Measurements from ENCODE around the gene RNF212B. TPM values are rescaled to one million over a fixed set of nuclear protein-coding genes. Genes with fewer than 3 reads are reported as not detected.

RNF212B gene
- total RNA-seq, 3 donors from 2014 or later: not detected

- Mint-ChIP-seq H3K4me3 (no peak overlapping the region), H3K27me3 (ENCODE audit: low read depth) (peaks cover 34% of the 10 kb centered on the region), H3K9me3 (no peaks in the 10 kb centered on the region), H3K36me3 (ENCODE audit: insufficient read depth) (no peaks in the 10 kb centered on the region), H3K4me1 (ENCODE audit: low read depth) (no peaks in the 10 kb centered on the region)
- DNase-seq (no peak), ATAC-seq (no peak)
These were observed 72.8 kb downstream of the RNF212B start for GRCh38 chr14:23310546-23310945.

GRCh38 chr14:23316300-23316699, 78.6 kb downstream of the RNF212B start:
- Mint-ChIP-seq H3K4me3 (no peak overlapping the region), H3K9me3 (no peaks in the 10 kb centered on the region), H3K4me1 (ENCODE audit: low read depth) (peaks cover 14% of the 10 kb centered on the region), H3K27me3 (ENCODE audit: low read depth) (peaks cover 5% of the 10 kb centered on the region), H3K36me3 (ENCODE audit: insufficient read depth) (no peaks in the 10 kb centered on the region)
- DNase-seq (no peak), ATAC-seq (no peak)

GRCh38 chr14:23319746-23320583, 82.2 kb downstream of the RNF212B start:
- Mint-ChIP-seq H3K36me3 (ENCODE audit: insufficient read depth) (peaks cover 20% of the 10 kb centered on the region), H3K4me1 (ENCODE audit: low read depth) (peaks cover 29% of the 10 kb centered on the region), H3K9me3 (no peaks in the 10 kb centered on the region), H3K4me3 (peak overlapping the region; percentile 85), H3K27me3 (ENCODE audit: low read depth) (peaks cover 2% of the 10 kb centered on the region)
- ATAC-seq (no peak), DNase-seq (no peak)

- Mint-ChIP-seq H3K4me3 (peak within 1 kb of the TSS; percentile 95), H3K9me3 (no peaks in the 10 kb centered on the region), H3K27me3 (ENCODE audit: low read depth) (peaks cover 2% of the 10 kb centered on the region), H3K36me3 (ENCODE audit: insufficient read depth) (peaks cover 24% of the 10 kb centered on the region), H3K4me1 (ENCODE audit: low read depth) (peaks cover 29% of the 10 kb centered on the region)
- DNase-seq (peak; percentile 95), ATAC-seq (peak; percentile 87 to 90)
These were observed 83.1 kb downstream of the RNF212B start, which contains the start of gene PABPN1 for GRCh38 chr14:23320584-23321571. Gene PABPN1, plus strand, starts transcription at chr14:23321457. Its CDS starts 13 bp downstream, at chr14:23321470.

DNA sequence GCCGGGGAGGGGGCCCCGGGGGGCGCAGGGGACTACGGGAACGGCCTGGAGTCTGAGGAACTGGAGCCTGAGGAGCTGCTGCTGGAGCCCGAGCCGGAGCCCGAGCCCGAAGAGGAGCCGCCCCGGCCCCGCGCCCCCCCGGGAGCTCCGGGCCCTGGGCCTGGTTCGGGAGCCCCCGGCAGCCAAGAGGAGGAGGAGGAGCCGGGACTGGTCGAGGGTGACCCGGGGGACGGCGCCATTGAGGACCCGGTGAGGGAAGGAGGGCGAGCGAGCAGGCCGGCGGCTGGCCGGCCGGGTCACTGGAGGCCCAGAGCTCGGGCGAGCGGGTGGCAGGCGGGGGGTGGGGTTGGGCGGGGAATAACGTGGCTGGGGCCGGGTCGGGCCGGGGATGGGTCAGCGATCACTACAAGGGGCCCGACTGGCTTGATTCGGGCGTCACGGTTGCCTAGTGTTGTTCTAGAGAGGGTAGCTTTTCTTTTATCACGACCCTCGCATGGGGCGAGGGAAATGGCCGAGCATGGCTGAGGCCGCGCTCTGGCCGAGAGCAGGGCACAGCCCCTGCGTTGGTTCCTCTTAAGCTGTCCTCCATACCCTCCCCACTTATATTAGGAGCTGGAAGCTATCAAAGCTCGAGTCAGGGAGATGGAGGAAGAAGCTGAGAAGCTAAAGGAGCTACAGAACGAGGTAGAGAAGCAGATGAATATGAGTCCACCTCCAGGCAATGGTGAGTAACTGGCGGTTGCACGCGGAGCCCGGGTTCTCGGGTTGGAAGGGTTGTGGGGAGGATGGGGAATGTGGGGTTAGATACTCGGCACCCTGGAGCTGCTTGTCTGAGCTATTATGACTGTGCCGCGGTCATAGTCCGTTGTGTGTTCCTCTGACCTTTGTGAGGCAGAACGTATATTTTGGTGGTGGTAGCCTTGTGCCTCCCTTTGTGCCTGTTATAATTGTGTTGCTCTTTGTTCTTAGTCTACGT, 84.1 kb downstream of the RNF212B start:
- DNase-seq (peak; percentile 42), ATAC-seq (peak; percentile 18 to 19)
- peaks cover 29% of the 10 kb centered on the region for H3K4me1 Mint-ChIP-seq (ENCODE audit: low read depth)
- peak overlapping the region; percentile 95 for H3K4me3 Mint-ChIP-seq
- peaks cover 2% of the 10 kb centered on the region for H3K27me3 Mint-ChIP-seq (ENCODE audit: low read depth)
- no peaks in the 10 kb centered on the region for H3K9me3 Mint-ChIP-seq
- H3K36me3 Mint-ChIP-seq (ENCODE audit: insufficient read depth): peaks cover 27% of the 10 kb centered on the region

Other genes starting within 250 kb of the RNF212B start
- 1 to 10 TPM; 3.6 to 5.4 (median 5.1) TPM for gene C14orf93, start 227.8 kb upstream of the RNF212B start, total RNA-seq
- 100 to 1,000 TPM; 220 to 231 (median 227) TPM for gene PSMB5, start 203.0 kb upstream of the RNF212B start, total RNA-seq
- not detected for gene PSMB11, start 195.7 kb upstream of the RNF212B start, total RNA-seq
- gene CDH24, start 180.4 kb upstream of the RNF212B start, total RNA-seq: under 1 TPM; 0.51 to 0.87 (median 0.65) TPM
- gene ACIN1, start 142.8 kb upstream of the RNF212B start, total RNA-seq: 100 to 1,000 TPM; 195 to 200 (median 196) TPM
- 10 to 100 TPM; 34.6 to 39.9 (median 36.9) TPM for gene C14orf119, start 142.4 kb upstream of the RNF212B start, total RNA-seq
- gene CIROP, start 132.9 kb upstream of the RNF212B start, total RNA-seq: not detected
- gene CEBPE, start 118.7 kb upstream of the RNF212B start, total RNA-seq: not detected
- 1 to 10 TPM in 2 of 3 donors, under 1 TPM in 1; 0.81 to 1.5 (median 1.4) TPM for gene SLC7A8, start 54.3 kb upstream of the RNF212B start, total RNA-seq
- 1 to 10 TPM; 5.8 to 8.4 (median 8.1) TPM for gene HOMEZ, start 48.2 kb downstream of the RNF212B start, total RNA-seq
- gene PPP1R3E, start 64.9 kb downstream of the RNF212B start, total RNA-seq: 1 to 10 TPM; 7.3 to 7.9 (median 7.8) TPM
- under 1 TPM; 0.10 to 0.73 (median 0.40) TPM for gene BCL2L2, start 68.9 kb downstream of the RNF212B start, total RNA-seq
- gene PABPN1, start 83.5 kb downstream of the RNF212B start, total RNA-seq: 100 to 1,000 TPM; 319 to 339 (median 333) TPM
- gene SLC22A17, start 115.0 kb downstream of the RNF212B start, total RNA-seq: 1 to 10 TPM; 2.0 to 2.4 (median 2.3) TPM
- under 1 TPM in 2 of 3 donors, not detected in 1; 0.08 TPM for gene EFS, start 127.2 kb downstream of the RNF212B start, total RNA-seq
- not detected for gene IL25, start 134.9 kb downstream of the RNF212B start, total RNA-seq
- gene CMTM5, start 139.1 kb downstream of the RNF212B start, total RNA-seq: not detected
- gene MYH6, start 170.3 kb downstream of the RNF212B start, total RNA-seq: not detected
- gene MYH7, start 197.7 kb downstream of the RNF212B start, total RNA-seq: under 1 TPM in 1 of 3 donors, not detected in 2; 0.03 TPM
- 100 to 1,000 TPM; 115 to 120 (median 117) TPM for gene NGDN, start 231.8 kb downstream of the RNF212B start, total RNA-seq

Data from activated T-cell treated with anti-CD3 and anti-CD28 coated beads, Interleukin-2, amount 50 U/mL, for 4 hours (primary cell).